Adrenal gland (tissue), 12 donors: ENCODE data around the gene NUTF2. TPM values are rescaled to one million over a fixed set of nuclear protein-coding genes. Genes with fewer than 3 reads are reported as not detected.
"Not testable (repeated sequence)": the region's sequence is repeated elsewhere in the genome, so short reads cannot be mapped to it uniquely, and the experiment has no call there.

Experiments used
- DNase-seq, 7 donors: peaks; one replicate each; pipeline ENCODE4 v3.0.0-alpha.2; 2019 to 2020
- H3K27ac ChIP-seq, 5 donors: fragments of 200-600 bp; sonication (generic) in 4 of 5; 1 replicate in 3 of 5; 2 replicates in 2 of 5; pipeline versions ENCODE4 v1.5.1 to v1.8.0; 2016 to 2020; ENCODE audit warnings: mild to moderate bottlenecking in 1 of 5
- H3K27me3 ChIP-seq: fragments of 200-600 bp; 2 replicates; pipeline ENCODE4 v1.8.0; 2021
- H3K36me3 ChIP-seq, 2 donors: fragments of 200-600 bp; replicated peaks in 1 of 2; 1 replicate in 1 of 2; 2 replicates in 1 of 2; pipeline versions ENCODE4 v1.5.1 to v1.8.0; 2018 to 2022
- H3K4me1 ChIP-seq, 2 donors: fragments of 200-600 bp; replicated peaks in 1 of 2; 1 replicate in 1 of 2; 2 replicates in 1 of 2; pipeline versions ENCODE4 v1.5.1 to v1.8.0; 2018 to 2021
- H3K4me3 ChIP-seq, 4 donors: fragments of 200-600 bp; sonication (generic) in 3 of 4; one replicate each; pipeline ENCODE4 v1.5.1; 2016 to 2018
- H3K9me3 ChIP-seq, 3 donors: fragments of 200-600 bp; sonication (generic) in 1 of 3; replicated peaks in 1 of 3; 1 replicate in 2 of 3; 2 replicates in 1 of 3; pipeline versions ENCODE4 v1.5.1 to v1.8.0; 2016 to 2021
- POLR2A ChIP-seq, 2 donors: fragments of 450-650 bp; IDR thresholded peaks; one replicate each; pipeline ENCODE4 v1.6.1; 2017; ENCODE audit warnings: antibody characterized with exemption in 2 of 2, mild to moderate bottlenecking in 2 of 2, moderate library complexity in 1 of 2
- WGBS, 4 donors: extraction: QIAGEN DNeasy Blood & Tissue Kit in 2 of 4; methylation state at CpG; one replicate each; pipeline versions ENCODE4 v1.1.5 to v1.1.7; 2013 to 2017; 5-methylcytosine and 5-hydroxymethylcytosine counted together
- intact Hi-C, 2 donors: fragments of 100-400 bp; cut with DNase I; formaldehyde crosslinking; loops; one replicate each; pipeline versions ENCODE4 v1.14.1 to v1.15.0; 2022 to 2023
- polyA plus RNA-seq, 3 donors: library from polyadenylated mRNA; stranded (reverse); fragments of 200-250 nt in 2 of 3; fragments of 350-450 nt in 1 of 3; fragmentation: Illumina TruSeq in 1 of 3; extraction: RNeasy Lipid Tissue Mini Kit (QIAGEN cat#74804) in 1 of 3; gene quantifications; one replicate each; pipeline ENCODE4 v1.2.3, GENCODE V29; 2013 to 2014
- total RNA-seq, 9 donors: library from RNA; depleted of rRNA in 4 of 9; stranded (reverse); fragments of >200 nt in 4 of 9; fragments of 120-200 nt in 1 of 9; fragmentation: NEBNext Ultra II Directional in 1 of 9; extraction: Animal tissue kit (Norgen Biotek cat#: 25700) in 1 of 9; gene quantifications; one replicate each; pipeline versions ENCODE4 v1.1.0 to v1.2.4, GENCODE V29; 2013 to 2023
- TF ChIP-seq, protein P1 (sequence below), 6 experiments: fragments of 450-650 bp in 4 of 6; fragments of 200-600 bp in 2 of 6; sonication (generic) in 1 of 6; IDR thresholded peaks; 1 replicate in 5 of 6; 2 replicates in 1 of 6; pipeline versions ENCODE4 v1.5.1 to v1.8.0; 2016 to 2021; ENCODE audit warnings: antibody characterized with exemption in 6 of 6, mild to moderate bottlenecking in 2 of 6, moderate library complexity in 1 of 6
- donor health status: healthy with polysubstance abuse.
- donor health status: Bipolar disorder and iron deficiency.
- donor health status: DM: yes; HTN: yes; CAD: no.
- donor health status: DM: no; HTN: no; CAD: no.
- donor health status: DM: no; HTN: no; CAD: no.
- donor health status: DM: yes; HTN: yes; CAD: no.

Gene NUTF2
- total and polyA plus RNA-seq, 12 donors: 30.0 to 201 (median 87.1) TPM

DNA sequence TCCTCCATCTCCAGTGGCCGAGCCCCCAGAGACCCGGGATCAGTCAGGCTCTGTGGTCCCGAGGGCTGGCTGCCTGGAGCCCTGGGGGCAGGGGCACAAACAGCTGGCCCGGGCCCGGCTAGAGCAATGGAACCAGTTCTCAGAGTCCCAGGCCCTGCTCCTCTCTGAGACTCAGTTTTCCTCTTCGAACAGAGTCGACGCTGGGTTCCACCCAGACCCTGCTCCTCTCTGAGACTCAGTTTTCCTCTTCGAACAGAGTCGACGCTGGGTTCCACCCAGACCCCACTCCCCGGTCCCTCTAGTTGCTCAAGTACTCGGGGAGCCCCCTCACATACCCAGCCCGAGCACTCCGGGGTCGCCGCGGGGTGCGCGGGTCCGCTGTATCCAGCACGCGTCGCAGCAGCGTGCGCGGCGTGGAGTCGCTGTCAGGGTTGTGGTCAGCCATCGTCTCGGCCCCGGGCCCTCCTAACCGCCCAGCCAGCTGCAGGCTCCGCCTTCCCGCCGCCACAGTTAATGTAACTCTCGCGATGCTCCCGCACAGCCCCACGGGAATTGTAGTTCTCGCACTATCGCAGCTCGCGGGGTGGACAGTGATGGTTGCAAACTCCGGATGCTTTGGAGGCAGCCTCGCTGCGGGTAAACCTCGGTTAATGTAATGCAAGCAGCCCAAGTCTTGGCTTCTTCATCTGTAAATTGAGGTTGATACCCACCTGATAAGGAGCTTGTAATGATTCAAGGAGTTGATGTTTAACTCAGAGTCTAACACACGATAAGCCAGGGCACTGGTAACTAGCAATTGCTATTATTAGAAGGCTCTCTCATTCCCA lies 13.1 kb upstream of the NUTF2 start:
- Histone ChIP-seq H3K4me1 (peaks cover 10 to 15% of the 10 kb centered on the region in 2 donors), H3K27ac (peak overlapping the region in 3 of 5 donors; percentile 1 to 72 (median 56)), H3K36me3 (peaks cover 0 to 36% of the 10 kb centered on the region in 2 donors), H3K4me3 (peak overlapping the region; percentile 23 to 75 (median 64)), H3K9me3 (no peaks in the 10 kb centered on the region), H3K27me3 (no peaks in the 10 kb centered on the region)
- intact Hi-C loops: no loop called here
- TF ChIP-seq POLR2A (IDR thresholded peaks at IDR 0.05): peak; percentile 50 to 75
- TF ChIP-seq, protein P1, sequence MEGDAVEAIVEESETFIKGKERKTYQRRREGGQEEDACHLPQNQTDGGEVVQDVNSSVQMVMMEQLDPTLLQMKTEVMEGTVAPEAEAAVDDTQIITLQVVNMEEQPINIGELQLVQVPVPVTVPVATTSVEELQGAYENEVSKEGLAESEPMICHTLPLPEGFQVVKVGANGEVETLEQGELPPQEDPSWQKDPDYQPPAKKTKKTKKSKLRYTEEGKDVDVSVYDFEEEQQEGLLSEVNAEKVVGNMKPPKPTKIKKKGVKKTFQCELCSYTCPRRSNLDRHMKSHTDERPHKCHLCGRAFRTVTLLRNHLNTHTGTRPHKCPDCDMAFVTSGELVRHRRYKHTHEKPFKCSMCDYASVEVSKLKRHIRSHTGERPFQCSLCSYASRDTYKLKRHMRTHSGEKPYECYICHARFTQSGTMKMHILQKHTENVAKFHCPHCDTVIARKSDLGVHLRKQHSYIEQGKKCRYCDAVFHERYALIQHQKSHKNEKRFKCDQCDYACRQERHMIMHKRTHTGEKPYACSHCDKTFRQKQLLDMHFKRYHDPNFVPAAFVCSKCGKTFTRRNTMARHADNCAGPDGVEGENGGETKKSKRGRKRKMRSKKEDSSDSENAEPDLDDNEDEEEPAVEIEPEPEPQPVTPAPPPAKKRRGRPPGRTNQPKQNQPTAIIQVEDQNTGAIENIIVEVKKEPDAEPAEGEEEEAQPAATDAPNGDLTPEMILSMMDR (IDR thresholded peaks at IDR 0.05): no peak
- 0 to 3% (median 1%) methylated on average over 14 to 49 of the region's 49 CpGs for WGBS, 4 donors
- peak; percentile 88 to 97 (median 94) for DNase-seq

- intact Hi-C loops: no loop called here
Observed at GRCh38 chr16:67834242-67834614, 12.5 kb upstream of the NUTF2 start.

DNA sequence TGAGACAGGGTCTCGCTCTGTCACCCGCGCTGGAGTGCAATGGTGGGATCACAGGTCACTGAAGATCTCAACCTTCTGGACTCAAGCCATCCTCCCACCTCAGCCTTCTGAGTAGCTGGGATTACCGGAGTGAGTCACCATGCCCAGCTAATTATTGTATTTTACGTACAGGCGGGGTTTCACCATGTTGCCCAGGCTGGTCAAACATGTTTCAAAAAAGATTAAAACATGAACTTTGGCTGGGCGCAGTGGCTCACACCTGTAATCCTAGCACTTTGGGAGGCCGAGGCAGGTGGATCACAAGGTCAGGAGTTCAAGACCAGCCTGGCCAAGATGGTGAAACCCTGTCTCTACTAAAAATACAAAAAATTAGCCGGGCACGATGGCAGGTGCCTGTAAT lies 9.5 kb upstream of the NUTF2 start:
- peaks cover 15 to 19% of the 10 kb centered on the region in 2 donors for H3K4me1 ChIP-seq
- H3K27ac ChIP-seq, H3K27me3 ChIP-seq, H3K4me3 ChIP-seq, DNase-seq, H3K36me3 ChIP-seq, H3K9me3 ChIP-seq, intact Hi-C loops: not testable (repeated sequence)
- 82 to 91% (median 88%) methylated on average over 10 of the region's 10 CpGs for WGBS, 4 donors

More at GRCh38 chr16:67834242-67834614, 12.5 kb upstream of the NUTF2 start:
- Histone ChIP-seq H3K4me1 (peaks cover 10 to 15% of the 10 kb centered on the region in 2 donors), H3K9me3 (no peaks in the 10 kb centered on the region), H3K36me3 (peaks cover 0 to 30% of the 10 kb centered on the region in 2 donors), H3K4me3 (peak overlapping the region in 2 of 4 donors; percentile 23 to 75), H3K27me3 (no peaks in the 10 kb centered on the region), H3K27ac (peak overlapping the region in 2 of 5 donors; percentile 9 to 56)
- DNase-seq: no peak
- 73 to 85% (median 82%) methylated on average over 10 of the region's 10 CpGs for WGBS, 4 donors
- TF ChIP-seq POLR2A (IDR thresholded peaks at IDR 0.05): no peak
- TF ChIP-seq, protein P1 (IDR thresholded peaks at IDR 0.05): no peak

DNA sequence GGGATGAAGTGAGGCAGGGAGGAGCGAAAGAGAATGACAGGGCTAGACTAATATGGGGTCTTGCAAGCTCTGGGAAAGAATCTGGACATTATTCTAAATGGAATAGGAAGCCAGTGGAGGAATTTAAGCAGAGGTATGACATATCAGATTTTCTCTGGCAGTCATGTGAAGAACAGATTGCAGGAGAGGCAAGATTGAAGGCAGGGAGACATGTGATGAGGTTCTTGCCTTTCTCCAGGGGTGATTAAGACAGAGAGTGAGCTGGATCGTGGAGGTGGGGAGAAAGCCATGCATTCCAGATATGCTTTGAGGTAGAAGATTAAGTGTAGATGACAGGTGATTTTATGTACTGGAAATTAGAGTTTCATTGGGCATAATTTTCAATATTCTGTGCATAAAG lies 8.9 kb upstream of the NUTF2 start:
- Histone ChIP-seq H3K36me3 (no peaks in the 10 kb centered on the region), H3K4me1 (peaks cover 13 to 15% of the 10 kb centered on the region in 2 donors), H3K27ac (no peak overlapping the region), H3K4me3 (no peak overlapping the region), H3K27me3 (no peaks in the 10 kb centered on the region), H3K9me3 (no peaks in the 10 kb centered on the region)
- DNase-seq: no peak
- intact Hi-C loops: no loop called here
- WGBS, 4 donors: 80 to 89% (median 85%) methylated on average over 2 of the region's 2 CpGs
- TF ChIP-seq, protein P1 (IDR thresholded peaks at IDR 0.05): no peak
- TF ChIP-seq POLR2A (IDR thresholded peaks at IDR 0.05): no peak
